Upper lobe of left lung (tissue), 4 donors: Measurements from ENCODE around the gene MTM1.

Experiments used
- EP300 ChIP-seq, 4 donors: sonication (generic); formaldehyde crosslinking; IDR thresholded peaks; one replicate each; pipeline ENCODE4 v1.5.1; 2017; ENCODE audit warnings: antibody characterized with exemption in 4 of 4, control low read depth in 2 of 4
- POLR2AphosphoS5 ChIP-seq, 2 donors: sonication (generic); formaldehyde crosslinking; IDR thresholded peaks; one replicate each; pipeline ENCODE4 v1.5.1; 2017; ENCODE audit warnings: antibody characterized with exemption in 2 of 2
- TF ChIP-seq, protein P1 (sequence below), 6 experiments: fragments of 450-650 bp in 4 of 6; fragments of 200-600 bp in 2 of 6; sonication (generic) in 2 of 6; IDR thresholded peaks; one replicate each; pipeline ENCODE4 v1.5.1; 2016 to 2019; ENCODE audit warnings: antibody characterized with exemption in 6 of 6

DNA sequence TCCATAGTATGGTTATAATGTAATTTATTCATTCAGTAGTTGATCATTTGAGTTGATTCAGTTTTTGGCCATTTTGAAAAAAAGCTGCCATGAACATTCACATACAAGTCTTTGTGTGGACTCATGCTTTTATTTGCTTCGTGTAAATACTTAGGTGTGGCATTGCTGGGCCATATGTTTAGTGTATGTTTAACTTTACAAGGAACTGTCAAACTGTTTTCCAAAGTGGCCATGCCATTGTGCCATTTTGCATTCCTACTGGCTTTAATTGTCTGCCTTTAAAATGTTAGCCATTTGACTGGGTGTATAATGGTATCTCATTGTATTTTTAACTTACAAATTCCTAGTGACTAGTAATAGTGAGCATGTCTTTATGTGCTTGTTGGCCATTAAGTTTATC is 8.8 kb downstream of the MTM1 start:
- TF ChIP-seq, protein P1, sequence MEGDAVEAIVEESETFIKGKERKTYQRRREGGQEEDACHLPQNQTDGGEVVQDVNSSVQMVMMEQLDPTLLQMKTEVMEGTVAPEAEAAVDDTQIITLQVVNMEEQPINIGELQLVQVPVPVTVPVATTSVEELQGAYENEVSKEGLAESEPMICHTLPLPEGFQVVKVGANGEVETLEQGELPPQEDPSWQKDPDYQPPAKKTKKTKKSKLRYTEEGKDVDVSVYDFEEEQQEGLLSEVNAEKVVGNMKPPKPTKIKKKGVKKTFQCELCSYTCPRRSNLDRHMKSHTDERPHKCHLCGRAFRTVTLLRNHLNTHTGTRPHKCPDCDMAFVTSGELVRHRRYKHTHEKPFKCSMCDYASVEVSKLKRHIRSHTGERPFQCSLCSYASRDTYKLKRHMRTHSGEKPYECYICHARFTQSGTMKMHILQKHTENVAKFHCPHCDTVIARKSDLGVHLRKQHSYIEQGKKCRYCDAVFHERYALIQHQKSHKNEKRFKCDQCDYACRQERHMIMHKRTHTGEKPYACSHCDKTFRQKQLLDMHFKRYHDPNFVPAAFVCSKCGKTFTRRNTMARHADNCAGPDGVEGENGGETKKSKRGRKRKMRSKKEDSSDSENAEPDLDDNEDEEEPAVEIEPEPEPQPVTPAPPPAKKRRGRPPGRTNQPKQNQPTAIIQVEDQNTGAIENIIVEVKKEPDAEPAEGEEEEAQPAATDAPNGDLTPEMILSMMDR (IDR thresholded peaks at IDR 0.05): no peak
- TF ChIP-seq EP300 (IDR thresholded peaks at IDR 0.05) (no peak), POLR2AphosphoS5 (IDR thresholded peaks at IDR 0.05) (no peak)
